ENCODE results near the gene CACNA2D1.

GRCh38 chr7:82375713-82376112, 67.9 kb downstream of the CACNA2D1 start:
- TF ChIP-seq PKNOX1 (IDR thresholded peaks at IDR 0.05): peak; percentile 82
- TF ChIP-seq CTBP1 (IDR thresholded peaks at IDR 0.05; ENCODE audit: borderline replicate concordance): no peak
- no peak for TF ChIP-seq FOXA1 (IDR thresholded peaks at IDR 0.05)
- no peak for TF ChIP-seq BHLHE40 (IDR thresholded peaks at IDR 0.05; ENCODE audit: borderline replicate concordance)
- no peak for TF ChIP-seq SP1 (IDR thresholded peaks at IDR 0.05)
- no peak for TF ChIP-seq FOXM1 (IDR thresholded peaks at IDR 0.05; ENCODE audit: borderline replicate concordance)
- TF ChIP-seq SUZ12 (IDR thresholded peaks at IDR 0.05): no peak
- TF ChIP-seq TARDBP (IDR thresholded peaks at IDR 0.05): no peak
- TF ChIP-seq FOXK2 (IDR thresholded peaks at IDR 0.05): no peak
- no peak for TF ChIP-seq HDGF (IDR thresholded peaks at IDR 0.05; ENCODE audit: borderline replicate concordance)
- TF ChIP-seq ELF4 (IDR thresholded peaks at IDR 0.05): no peak
- no peak for TF ChIP-seq NFRKB (IDR thresholded peaks at IDR 0.05)
